ENCODE results near the gene PPP1R14D. TPM values are rescaled to one million over a fixed set of nuclear protein-coding genes. Genes with fewer than 3 reads are reported as not detected.

The PPP1R14D gene
- polyA plus RNA-seq, 3 donors, result 0.13 to 1.2 TPM; not detected in 1

- H3K27ac ChIP-seq (ENCODE audit: low read depth, low read length), result no peak overlapping the region
- WGBS, 3 donors, result 83 to 84% (median 84%) methylated on average over 13 of the region's 13 CpGs
Observed at GRCh38 chr15:40855706-40856234, 27.3 kb upstream of the PPP1R14D start.

- whole genome bisulfite sequencing, 3 donors, result 50 to 79% (median 67%) methylated on average over 10 of the region's 10 CpGs
- no peak overlapping the region for H3K27ac ChIP-seq (ENCODE audit: low read depth, low read length)
Observed at GRCh38 chr15:40854161-40854560, 25.7 kb upstream of the PPP1R14D start.

GRCh38 chr15:40853241-40853890 lies 24.9 kb upstream of the PPP1R14D start:
- H3K27ac ChIP-seq (ENCODE audit: low read depth, low read length), result no peak overlapping the region
- WGBS, 3 donors, result 89 to 92% (median 91%) methylated on average over 16 of the region's 16 CpGs

- H3K27ac ChIP-seq (ENCODE audit: low read depth, low read length), result no peak overlapping the region
- WGBS, 3 donors, result 83 to 93% (median 92%) methylated on average over 5 of the region's 5 CpGs
Observed at GRCh38 chr15:40852529-40852928, 24.0 kb upstream of the PPP1R14D start.

GRCh38 chr15:40850576-40851112 lies 22.1 kb upstream of the PPP1R14D start:
- H3K27ac ChIP-seq (ENCODE audit: low read depth, low read length), result no peak overlapping the region
- 82 to 94% (median 87%) methylated on average over 8 of the region's 8 CpGs for WGBS, 3 donors

- WGBS, 3 donors, result 45 to 54% (median 51%) methylated on average over 7 of the region's 7 CpGs
- H3K27ac ChIP-seq (ENCODE audit: low read depth, low read length), result no peak overlapping the region
Observed at GRCh38 chr15:40847223-40847961, 18.9 kb upstream of the PPP1R14D start.

GRCh38 chr15:40846841-40847222 lies 18.3 kb upstream of the PPP1R14D start:
- H3K27ac ChIP-seq (ENCODE audit: low read depth, low read length), result no peak overlapping the region

- WGBS, 3 donors, result 35 to 87% (median 85%) methylated on average over 8 of the region's 8 CpGs
- no peak overlapping the region for H3K27ac ChIP-seq (ENCODE audit: low read depth, low read length)
Observed at GRCh38 chr15:40845511-40846284, 17.2 kb upstream of the PPP1R14D start.

- no peak overlapping the region for H3K27ac ChIP-seq (ENCODE audit: low read depth, low read length)
- 36 to 46% (median 43%) methylated on average over 12 of the region's 12 CpGs for WGBS, 3 donors
Observed at GRCh38 chr15:40845036-40845435, 16.5 kb upstream of the PPP1R14D start.

- 2% methylated on average over 28 of the region's 28 CpGs for WGBS, 3 donors
- no peak overlapping the region for H3K27ac ChIP-seq (ENCODE audit: low read depth, low read length)
Observed at GRCh38 chr15:40844696-40845030, 16.2 kb upstream of the PPP1R14D start.

GRCh38 chr15:40843885-40844695 lies 15.6 kb upstream of the PPP1R14D start, which contains the start of gene SPINT1:
SPINT1 (plus strand) TSS chr15:40844048; CDS start chr15:40844555, 507 bp downstream.
- no peak within 1 kb of the TSS for H3K27ac ChIP-seq (ENCODE audit: low read depth, low read length)
- WGBS, 3 donors, result 0 to 1% (median 0%) methylated on average over 75 to 89 of the region's 89 CpGs

GRCh38 chr15:40843261-40843884 lies 14.9 kb upstream of the PPP1R14D start:
- WGBS, 3 donors, result 10 to 24% (median 22%) methylated on average over 33 to 34 of the region's 34 CpGs
- no peak overlapping the region for H3K27ac ChIP-seq (ENCODE audit: low read depth, low read length)

GRCh38 chr15:40841741-40842140 lies 13.2 kb upstream of the PPP1R14D start:
- WGBS, 3 donors, result 65 to 85% (median 83%) methylated on average over 2 of the region's 2 CpGs

GRCh38 chr15:40838756-40839155 lies 10.2 kb upstream of the PPP1R14D start:
- 84 to 87% (median 86%) methylated on average over 5 of the region's 5 CpGs for WGBS, 3 donors

More at GRCh38 chr15:40841741-40842140, 13.2 kb upstream of the PPP1R14D start:
- no peak overlapping the region for H3K27ac ChIP-seq (ENCODE audit: low read depth, low read length)

GRCh38 chr15:40836020-40836419 lies 7.5 kb upstream of the PPP1R14D start:
- 91 to 100% (median 93%) methylated on average over 1 of the region's 1 CpG for WGBS, 3 donors
- H3K27ac ChIP-seq (ENCODE audit: low read depth, low read length), result no peak overlapping the region

More at GRCh38 chr15:40838756-40839155, 10.2 kb upstream of the PPP1R14D start:
- no peak overlapping the region for H3K27ac ChIP-seq (ENCODE audit: low read depth, low read length)

GRCh38 chr15:40832903-40833302 lies 4.4 kb upstream of the PPP1R14D start:
- H3K27ac ChIP-seq (ENCODE audit: low read depth, low read length), result no peak overlapping the region

GRCh38 chr15:40831861-40832260 lies 3.4 kb upstream of the PPP1R14D start:
- no peak overlapping the region for H3K27ac ChIP-seq (ENCODE audit: low read depth, low read length)
- 75 to 88% (median 82%) methylated on average over 1 of the region's 1 CpG for WGBS, 3 donors

- H3K27ac ChIP-seq (ENCODE audit: low read depth, low read length), result no peak overlapping the region
- WGBS, 3 donors, result 77 to 85% (median 79%) methylated on average over 2 of the region's 2 CpGs
Observed at GRCh38 chr15:40830884-40831283, 2.4 kb upstream of the PPP1R14D start.

Measured in adipose tissue (tissue), 3 donors.